Keratinocyte (primary cell): ENCODE data around the gene BHMT. TPM values are rescaled to one million over a fixed set of nuclear protein-coding genes. Genes with fewer than 3 reads are reported as not detected.

Source experiments
- DNase-seq: peaks from one replicate; pipeline ENCODE4 v3.0.0-alpha.2; 2011; ENCODE audit warnings: low read depth, missing footprints, low spot score
- FAIRE-seq: peaks from 2 replicates; lab custom pipeline; 2011; peaks lifted over from hg19 to GRCh38; lab: Jason Lieb, UNC
- H2AFZ ChIP-seq: 2 replicates; pipeline ENCODE4 v1.6.0; 2012; ENCODE audit warnings: low read length, control low read depth, inconsistent platforms; ENCODE audit not compliant: control insufficient read depth
- H3K27ac ChIP-seq: 2 replicates; pipeline ENCODE4 v1.5.1; 2011; ENCODE audit warnings: low read length; ENCODE audit not compliant: control insufficient read depth, insufficient read depth
- H3K27me3 ChIP-seq: 3 replicates; pipeline ENCODE4 v1.6.0; 2011; ENCODE audit warnings: low read length; ENCODE audit not compliant: control insufficient read depth, insufficient read depth; ENCODE audit errors: extremely low read depth
- H3K36me3 ChIP-seq, 2 experiments: 2 replicates in 1 of 2; 3 replicates in 1 of 2; pipeline ENCODE4 v1.5.1; 2011; ENCODE audit warnings: low read length in 2 of 2, mild to moderate bottlenecking in 1 of 2; ENCODE audit not compliant: control insufficient read depth in 2 of 2, insufficient read depth in 2 of 2; ENCODE audit errors: extremely low read depth in 1 of 2
- H3K4me1 ChIP-seq: 3 replicates; pipeline ENCODE4 v1.5.1; 2011; ENCODE audit warnings: low read length; ENCODE audit not compliant: control insufficient read depth, insufficient read depth; ENCODE audit errors: extremely low read depth
- H3K4me2 ChIP-seq: 3 replicates; pipeline ENCODE4 v1.6.0; 2011; ENCODE audit warnings: low read depth, low read length; ENCODE audit not compliant: control insufficient read depth, insufficient read depth; ENCODE audit errors: extremely low read depth
- H3K4me3 ChIP-seq, 3 experiments: fragments of 200-600 bp in 1 of 3; sonication (generic) in 1 of 3; 2 replicates in 2 of 3; 3 replicates in 1 of 3; pipeline ENCODE4 v1.5.1; 2011 to 2016; ENCODE audit warnings: low read length in 3 of 3, mild to moderate bottlenecking in 3 of 3, control low read depth in 2 of 3, inconsistent platforms in 1 of 3, low read depth in 1 of 3, mixed read lengths in 1 of 3, mixed run types in 1 of 3, moderate library complexity in 1 of 3; ENCODE audit not compliant: control insufficient read depth in 2 of 3, insufficient read depth in 2 of 3; ENCODE audit errors: extremely low read depth in 1 of 3
- H3K79me2 ChIP-seq: 2 replicates; pipeline ENCODE4 v1.6.0; 2012; ENCODE audit warnings: low read length; ENCODE audit not compliant: control insufficient read depth, insufficient read depth
- H3K9ac ChIP-seq: 3 replicates; pipeline ENCODE4 v1.6.0; 2011; ENCODE audit warnings: low read length; ENCODE audit not compliant: control insufficient read depth, insufficient read depth; ENCODE audit errors: extremely low read depth
- H3K9me1 ChIP-seq: 3 replicates; pipeline ENCODE4 v1.6.0; 2011; ENCODE audit warnings: low read length; ENCODE audit not compliant: control insufficient read depth, insufficient read depth; ENCODE audit errors: extremely low read depth
- H3K9me3 ChIP-seq: 2 replicates; pipeline ENCODE4 v1.5.1; 2012; ENCODE audit warnings: low read depth, low read length; ENCODE audit not compliant: control insufficient read depth
- H4K20me1 ChIP-seq: 3 replicates; pipeline ENCODE4 v1.6.0; 2011; ENCODE audit warnings: low read length; ENCODE audit not compliant: control insufficient read depth, insufficient read depth; ENCODE audit errors: extremely low read depth
- EZH2 ChIP-seq: IDR thresholded peaks from one replicate; pipeline ENCODE4 v1.6.1; 2012; ENCODE audit warnings: inconsistent platforms, mild to moderate bottlenecking, low read length, moderate library complexity
- dilution Hi-C: fragments of 300-500 bp; cut with MboI; formaldehyde crosslinking; loops from one replicate; pipeline ENCODE4 v1.7.0; 2020; ENCODE audit warnings: low sequenced_read_pairs; ENCODE audit not compliant: extremely low pct_ligation_motif_present
- polyA plus RNA-seq, 5 experiments: library from polyadenylated mRNA; depleted of rRNA in 3 of 5; stranded (reverse) in 3 of 5; stranded (forward) in 1 of 5; unstranded in 1 of 5; fragments of >200 nt; gene quantifications; 1 replicate in 1 of 5; 2 replicates in 3 of 5; 3 replicates in 1 of 5; pipeline versions ENCODE4 v1.2.1 to v1.2.3, GENCODE V29; 2011 to 2012; ENCODE audit warnings: missing spikeins in 2 of 5, low read depth in 1 of 5, low replicate concordance in 1 of 5
- TF ChIP-seq, protein P1 (sequence below), 3 experiments: IDR thresholded peaks in 1 of 3; conservative IDR thresholded peaks in 1 of 3; optimal IDR thresholded peaks in 1 of 3; 2 replicates in 2 of 3; 3 replicates in 1 of 3; pipeline versions ENCODE3 to v1.5.1; 2011; ENCODE audit warnings: low read length in 3 of 3, mild to moderate bottlenecking in 3 of 3, moderate library complexity in 2 of 3, control low read depth in 1 of 3, inconsistent platforms in 1 of 3; ENCODE audit not compliant: insufficient read depth in 2 of 3; ENCODE audit errors: extremely low read depth in 1 of 3

The BHMT gene
- polyA plus RNA-seq, 1 donor (not counting 4 experiments of a cell fraction or from before 2014, with no cell fraction given): not detected

DNA sequence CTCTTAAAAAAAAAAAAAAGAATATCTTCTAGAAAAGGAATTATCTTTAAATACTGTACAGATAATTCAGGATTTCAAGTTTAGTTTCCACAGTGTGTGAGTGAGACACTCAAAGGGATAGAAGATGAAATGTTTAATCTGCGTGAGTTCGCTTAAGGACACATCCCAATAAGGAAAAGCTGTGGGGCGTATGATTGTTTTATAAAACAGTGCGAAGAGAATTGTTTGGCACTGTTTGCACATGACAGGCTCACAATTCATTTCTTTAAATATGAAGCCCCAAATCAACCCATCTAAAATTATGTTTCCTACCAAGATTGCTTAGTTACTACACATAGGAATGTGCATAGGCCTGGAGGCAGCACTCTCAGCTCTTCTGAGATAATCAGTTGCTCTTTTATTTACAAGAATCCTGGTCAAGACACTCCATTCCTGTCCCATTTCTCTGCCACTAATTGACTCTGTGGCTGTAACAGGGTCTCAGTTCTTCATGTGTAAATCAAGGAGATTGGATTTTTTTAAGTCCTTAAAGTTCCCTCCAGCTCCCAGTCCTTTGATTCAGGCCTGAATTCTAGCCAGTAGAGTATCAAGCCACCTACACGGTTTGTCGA lies 60.1 kb downstream of the BHMT start:
- H3K9me1 ChIP-seq: no peaks in the 10 kb centered on the region
- H3K4me3 ChIP-seq: no peak overlapping the region
- H3K9me3 ChIP-seq: no peaks in the 10 kb centered on the region
- dilution Hi-C loops: no loop called here
- no peaks in the 10 kb centered on the region for H4K20me1 ChIP-seq
- no peaks in the 10 kb centered on the region for H3K79me2 ChIP-seq
- no peak overlapping the region for H3K27ac ChIP-seq
- no peak overlapping the region for H2AFZ ChIP-seq
- H3K27me3 ChIP-seq: no peaks in the 10 kb centered on the region
- no peak overlapping the region for H3K9ac ChIP-seq
- no peak for FAIRE-seq
- no peak overlapping the region for H3K4me2 ChIP-seq
- peaks cover 6% of the 10 kb centered on the region for H3K4me1 ChIP-seq
- TF ChIP-seq EZH2: no peak
- TF ChIP-seq, protein P1, sequence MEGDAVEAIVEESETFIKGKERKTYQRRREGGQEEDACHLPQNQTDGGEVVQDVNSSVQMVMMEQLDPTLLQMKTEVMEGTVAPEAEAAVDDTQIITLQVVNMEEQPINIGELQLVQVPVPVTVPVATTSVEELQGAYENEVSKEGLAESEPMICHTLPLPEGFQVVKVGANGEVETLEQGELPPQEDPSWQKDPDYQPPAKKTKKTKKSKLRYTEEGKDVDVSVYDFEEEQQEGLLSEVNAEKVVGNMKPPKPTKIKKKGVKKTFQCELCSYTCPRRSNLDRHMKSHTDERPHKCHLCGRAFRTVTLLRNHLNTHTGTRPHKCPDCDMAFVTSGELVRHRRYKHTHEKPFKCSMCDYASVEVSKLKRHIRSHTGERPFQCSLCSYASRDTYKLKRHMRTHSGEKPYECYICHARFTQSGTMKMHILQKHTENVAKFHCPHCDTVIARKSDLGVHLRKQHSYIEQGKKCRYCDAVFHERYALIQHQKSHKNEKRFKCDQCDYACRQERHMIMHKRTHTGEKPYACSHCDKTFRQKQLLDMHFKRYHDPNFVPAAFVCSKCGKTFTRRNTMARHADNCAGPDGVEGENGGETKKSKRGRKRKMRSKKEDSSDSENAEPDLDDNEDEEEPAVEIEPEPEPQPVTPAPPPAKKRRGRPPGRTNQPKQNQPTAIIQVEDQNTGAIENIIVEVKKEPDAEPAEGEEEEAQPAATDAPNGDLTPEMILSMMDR (optimal IDR thresholded peaks at IDR 0.05 in 1 of 3, IDR thresholded peaks at IDR 0.05 in 1 of 3, conservative IDR thresholded peaks at IDR 0.05 in 1 of 3; ENCODE audit: extremely low read depth in 1 of 3, insufficient read depth in 2 of 3, low read length in 3 of 3): no peak
- DNase-seq: no peak
- no peaks in the 10 kb centered on the region for H3K36me3 ChIP-seq

GRCh38 chr5:79172269-79172668 lies 60.7 kb downstream of the BHMT start:
- Histone ChIP-seq H3K27me3 (no peaks in the 10 kb centered on the region), H4K20me1 (no peaks in the 10 kb centered on the region), H2AFZ (no peak overlapping the region), H3K79me2 (no peaks in the 10 kb centered on the region), H3K9me3 (no peaks in the 10 kb centered on the region), H3K4me2 (no peak overlapping the region), H3K9me1 (no peaks in the 10 kb centered on the region), H3K4me1 (peaks cover 6% of the 10 kb centered on the region), H3K27ac (no peak overlapping the region), H3K9ac (no peak overlapping the region), H3K4me3 (no peak overlapping the region), H3K36me3 (no peaks in the 10 kb centered on the region)
- TF ChIP-seq EZH2: no peak
- TF ChIP-seq, protein P1 (optimal IDR thresholded peaks at IDR 0.05 in 1 of 3, IDR thresholded peaks at IDR 0.05 in 1 of 3, conservative IDR thresholded peaks at IDR 0.05 in 1 of 3; ENCODE audit: extremely low read depth in 1 of 3, insufficient read depth in 2 of 3, low read length in 3 of 3): no peak
- dilution Hi-C loops: no loop called here
- no peak for FAIRE-seq
- no peak for DNase-seq
